M059J (cell line): ENCODE data around the gene MTG1. TPM values are rescaled to one million over a fixed set of nuclear protein-coding genes. Genes with fewer than 3 reads are reported as not detected.
"Not testable (repeated sequence)": the region's sequence is repeated elsewhere in the genome, so short reads cannot be mapped to it uniquely, and the experiment has no call there.

Experiments used
- DNase-seq: peaks from one replicate; pipeline ENCODE4 v3.0.0-alpha.2; 2012; ENCODE audit warnings: low read depth
- total RNA-seq: library from RNA; depleted of rRNA; stranded (reverse); fragments of >200 nt; shearing (Covaris generic); gene quantifications from 2 replicates; pipeline ENCODE4 v1.2.3, GENCODE V29; 2014; rRNA removed

The MTG1 gene
- total RNA-seq, 1 experiment from 2014 or later = 22.4 TPM

DNA sequence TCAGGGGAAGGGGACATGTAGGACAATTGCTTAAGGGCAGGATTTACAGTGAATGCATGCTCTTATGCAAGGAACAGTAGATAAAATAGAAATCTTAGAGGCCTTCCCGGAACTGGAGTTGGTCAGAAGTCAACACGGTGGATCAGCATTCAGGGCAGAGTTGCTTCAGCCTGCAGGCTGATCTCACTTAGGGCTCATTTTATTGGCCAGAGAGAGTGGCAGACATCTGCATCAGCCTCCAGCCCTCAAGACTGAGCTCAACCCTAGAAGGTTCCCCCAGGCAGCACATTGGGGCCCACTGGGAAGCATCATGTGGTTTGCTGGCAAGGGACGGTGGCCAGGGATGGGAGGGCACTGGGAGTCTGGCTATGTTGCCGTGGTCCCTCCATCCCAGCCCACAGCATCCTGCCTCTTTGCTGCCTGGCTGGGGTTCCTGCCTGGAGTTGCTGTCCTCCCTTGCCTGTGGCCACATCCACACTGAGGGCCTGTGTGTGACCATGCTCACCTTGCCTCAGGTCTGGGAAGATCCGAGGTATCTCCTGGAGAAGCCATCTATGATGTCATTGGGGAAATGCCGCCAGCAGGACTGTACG, 72.8 kb downstream of the MTG1 start:
- no peak for DNase-seq

DNA sequence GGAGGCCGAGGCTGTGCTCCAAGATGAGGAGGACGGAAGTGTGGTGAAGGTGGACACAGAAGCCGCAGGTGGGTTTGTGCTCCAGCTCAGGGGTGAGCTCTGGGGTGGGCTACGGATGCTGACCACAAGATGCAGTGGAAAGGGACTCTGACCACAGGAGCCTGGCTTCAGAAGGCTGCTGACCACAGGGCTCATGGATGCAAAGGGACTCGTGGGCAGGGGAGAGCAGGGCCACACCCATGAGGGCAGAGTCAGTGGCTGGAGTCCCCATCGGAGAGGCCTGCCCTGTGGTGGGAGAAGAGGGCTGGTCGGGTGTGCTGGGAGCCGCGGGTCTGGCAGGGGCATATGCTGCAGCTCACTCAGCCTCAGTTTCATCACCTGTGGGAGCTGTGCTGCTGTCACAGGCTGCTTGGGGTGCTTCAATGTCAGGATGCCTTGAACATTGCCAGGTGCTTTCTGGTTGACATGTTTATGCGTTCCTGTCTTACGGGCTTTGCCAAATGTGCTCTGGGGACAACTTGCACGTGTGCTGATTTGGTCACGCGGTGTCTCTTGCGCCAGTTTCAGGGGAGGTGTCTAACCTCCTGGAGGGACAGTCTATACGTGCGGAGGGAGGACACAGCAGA, 73.4 kb downstream of the MTG1 start:
- DNase-seq = no peak

DNA sequence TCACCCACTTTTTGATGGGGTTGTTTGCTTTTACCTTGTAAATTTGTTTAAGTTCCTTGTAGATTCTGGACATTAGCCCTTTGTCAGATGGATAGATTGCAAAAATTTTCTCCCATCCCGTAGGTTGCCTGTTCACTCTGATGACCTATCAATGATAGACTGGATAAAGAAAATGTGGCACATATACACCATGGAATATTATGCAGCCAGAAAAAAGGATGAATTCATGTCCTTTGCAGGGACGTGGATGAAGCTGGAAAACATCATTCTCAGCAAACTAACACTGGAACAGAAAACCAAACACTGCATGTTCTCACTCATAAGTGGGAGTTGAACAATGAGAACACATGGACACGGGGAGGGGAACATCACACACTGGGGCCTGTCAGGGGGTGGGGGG, 75.2 kb downstream of the MTG1 start:
- DNase-seq = not testable (repeated sequence)

DNA sequence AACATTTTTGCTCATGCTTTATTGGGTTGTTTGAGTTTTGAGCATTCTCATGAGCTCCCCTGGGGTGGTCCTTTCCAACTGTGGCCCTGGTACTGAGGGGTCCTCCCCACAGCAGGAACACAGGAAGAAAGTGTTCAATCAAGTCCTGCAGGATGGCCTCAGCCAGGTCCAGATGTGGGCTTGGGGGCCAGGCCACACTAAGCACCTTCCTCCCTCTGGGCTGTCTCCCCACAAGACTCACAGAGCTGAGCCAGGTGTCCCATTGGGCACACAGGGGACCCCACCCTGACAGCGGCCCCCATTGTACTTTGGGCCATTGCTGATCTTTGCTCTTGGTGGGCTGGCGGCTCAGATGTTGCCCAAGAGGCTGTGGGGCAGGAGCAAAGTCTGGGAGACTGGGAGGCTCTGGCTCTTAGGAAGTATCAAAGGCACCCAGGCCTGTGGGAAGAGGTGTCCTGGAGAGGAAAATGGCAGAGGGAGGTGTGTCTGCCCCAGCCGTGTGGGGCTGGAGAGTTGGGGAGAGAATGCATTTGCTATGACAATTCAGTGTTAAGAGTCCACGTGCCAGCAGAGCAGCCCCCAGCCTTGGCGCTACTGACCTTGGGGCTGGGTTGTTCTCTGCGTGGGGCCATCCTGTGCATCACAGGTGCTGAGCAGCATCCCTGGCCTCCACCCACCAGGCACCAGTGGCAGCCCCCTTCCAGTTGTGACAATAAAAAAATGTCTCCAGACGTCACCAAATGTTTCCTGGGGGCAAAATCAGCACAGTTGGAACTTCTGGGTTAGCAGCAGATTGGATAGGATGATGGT, 77.5 kb downstream of the MTG1 start:
- no peak for DNase-seq

Other genes with a start within 250 kb of the MTG1 start
- not detected in 2 replicates for gene KNDC1, start 233.9 kb upstream of the MTG1 start, total RNA-seq
- not detected in 2 replicates for gene UTF1, start 163.9 kb upstream of the MTG1 start, total RNA-seq
- not detected in 2 replicates for gene VENTX, start 156.3 kb upstream of the MTG1 start, total RNA-seq
- gene ADAM8, start 117.3 kb upstream of the MTG1 start, total RNA-seq = 0.02 and 1.3 TPM in 2 replicates
- gene TUBGCP2, start 85.3 kb upstream of the MTG1 start, total RNA-seq = 38.6 and 51.9 TPM in 2 replicates
- 32.5 and 33.3 TPM in 2 replicates for gene ZNF511, start 85.2 kb upstream of the MTG1 start, total RNA-seq
- gene CALY, start 57.3 kb upstream of the MTG1 start, total RNA-seq = not detected in 2 replicates
- not detected in 2 replicates for gene PRAP1, start 46.8 kb upstream of the MTG1 start, total RNA-seq
- gene FUOM, start 36.1 kb upstream of the MTG1 start, total RNA-seq = 0.27 and 6.5 TPM in 2 replicates
- 108 and 121 TPM in 2 replicates for gene ECHS1, start 20.8 kb upstream of the MTG1 start, total RNA-seq
- gene PAOX, start 14.9 kb upstream of the MTG1 start, total RNA-seq = 2.1 and 4.0 TPM in 2 replicates
- not detected in 2 replicates for gene SPRN, start 30.5 kb downstream of the MTG1 start, total RNA-seq
- gene SCART1, start 59.8 kb downstream of the MTG1 start, total RNA-seq = 0.20 TPM in 2 replicates
- gene CYP2E1, start 133.2 kb downstream of the MTG1 start, total RNA-seq = 0.42 TPM in 1 of 2 replicates, not detected in the other
- gene SYCE1, start 171.4 kb downstream of the MTG1 start, total RNA-seq = not detected in 2 replicates
- gene FRG2B, start 232.6 kb downstream of the MTG1 start, total RNA-seq = not detected in 2 replicates